H9 (cell line): ENCODE results near the gene SDK2. TPM values are rescaled to one million over a fixed set of nuclear protein-coding genes. Genes with fewer than 3 reads are reported as not detected.
A peak's percentile ranks its signal among the peaks of the same experiment; 100 is the strongest.

Source experiments
- DNase-seq: peaks from one replicate; pipeline ENCODE4 v3.0.0-alpha.2; 2017
- H2AFZ ChIP-seq: one replicate; pipeline ENCODE4 v1.6.1; 2013; ENCODE audit warnings: mild to moderate bottlenecking, low read length, control low read depth, moderate library complexity
- H2AK5ac ChIP-seq: 2 replicates; pipeline ENCODE4 v1.6.1; 2013; ENCODE audit warnings: low read length, control low read depth, mixed read lengths; ENCODE audit not compliant: insufficient read length
- H2BK120ac ChIP-seq: one replicate; pipeline ENCODE4 v1.6.1; 2013; ENCODE audit warnings: low read depth, mild to moderate bottlenecking, low read length, control low read depth, inconsistent platforms; ENCODE audit not compliant: poor library complexity, severe bottlenecking
- H2BK12ac ChIP-seq: 2 replicates; pipeline ENCODE4 v1.6.1; 2013; ENCODE audit warnings: low read length, control low read depth, mixed read lengths, low read depth; ENCODE audit not compliant: insufficient read length
- H2BK15ac ChIP-seq: 2 replicates; pipeline ENCODE4 v1.6.1; 2013; ENCODE audit warnings: low read depth, low read length, control low read depth
- H2BK20ac ChIP-seq: one replicate; pipeline ENCODE4 v1.6.1; 2013; ENCODE audit warnings: low read depth, mild to moderate bottlenecking, low read length, control low read depth, inconsistent platforms; ENCODE audit not compliant: poor library complexity, severe bottlenecking
- H2BK5ac ChIP-seq: 2 replicates; pipeline ENCODE4 v1.6.1; 2013; ENCODE audit warnings: low read length, control low read depth, mixed read lengths; ENCODE audit not compliant: insufficient read length
- H3K14ac ChIP-seq: 2 replicates; pipeline ENCODE4 v1.6.1; 2013; ENCODE audit warnings: low read length, control low read depth; ENCODE audit not compliant: insufficient read depth
- H3K18ac ChIP-seq: 2 replicates; pipeline ENCODE4 v1.6.1; 2013; ENCODE audit warnings: low read depth, mild to moderate bottlenecking, mixed read lengths, low read length, control low read depth; ENCODE audit not compliant: insufficient read length
- H3K23ac ChIP-seq: 2 replicates; pipeline ENCODE4 v1.6.1; 2013; ENCODE audit warnings: low read length, control low read depth, mixed read lengths, low read depth; ENCODE audit not compliant: insufficient read length
- H3K23me2 ChIP-seq: 2 replicates; pipeline ENCODE4 v1.6.1; 2013; ENCODE audit warnings: low read depth, mild to moderate bottlenecking, mixed read lengths, low read length, control low read depth; ENCODE audit not compliant: insufficient read length, poor library complexity, severe bottlenecking
- H3K27ac ChIP-seq: 2 replicates; pipeline ENCODE4 v1.5.1; 2013; ENCODE audit warnings: low read length, control low read depth, mixed read lengths, low read depth; ENCODE audit not compliant: insufficient read length
- H3K27me3 ChIP-seq: 2 replicates; pipeline ENCODE4 v1.6.1; 2013; ENCODE audit warnings: low read length, control low read depth, inconsistent platforms; ENCODE audit not compliant: insufficient read depth
- H3K4ac ChIP-seq: 2 replicates; pipeline ENCODE4 v1.6.1; 2013; ENCODE audit warnings: low read depth, mild to moderate bottlenecking, control low read depth, inconsistent platforms, low read length, moderate library complexity
- H3K4me1 ChIP-seq: 2 replicates; pipeline ENCODE4 v1.6.1; 2013; ENCODE audit warnings: low read length, control low read depth, inconsistent platforms; ENCODE audit not compliant: insufficient read depth
- H3K4me2 ChIP-seq: 2 replicates; pipeline ENCODE4 v1.6.1; 2013; ENCODE audit warnings: low read length, control low read depth, mixed read lengths; ENCODE audit not compliant: insufficient read length, insufficient read depth
- H3K56ac ChIP-seq: 2 replicates; pipeline ENCODE4 v1.6.1; 2013; ENCODE audit warnings: low read depth, mild to moderate bottlenecking, mixed read lengths, low read length, control low read depth; ENCODE audit not compliant: insufficient read length
- H3K79me1 ChIP-seq: 2 replicates; pipeline ENCODE4 v1.6.1; 2013; ENCODE audit warnings: low read depth, mild to moderate bottlenecking, moderate library complexity, low read length, control low read depth, inconsistent platforms; ENCODE audit not compliant: insufficient read depth, poor library complexity, severe bottlenecking
- H3K79me2 ChIP-seq: 2 replicates; pipeline ENCODE4 v1.6.1; 2013; ENCODE audit warnings: low read length, control low read depth, inconsistent platforms; ENCODE audit not compliant: insufficient read depth
- H3K9ac ChIP-seq: 2 replicates; pipeline ENCODE4 v1.6.1; 2013; ENCODE audit warnings: low read length, control low read depth, mixed read lengths; ENCODE audit not compliant: insufficient read length; ENCODE audit errors: extremely low read depth
- H3K9me3 ChIP-seq: one replicate; pipeline ENCODE4 v1.6.1; 2013; ENCODE audit warnings: low read depth, low read length, inconsistent platforms; ENCODE audit not compliant: control insufficient read depth
- H3T11ph ChIP-seq: one replicate; pipeline ENCODE4 v1.6.1; 2013; ENCODE audit warnings: mild to moderate bottlenecking, low read length, control low read depth, inconsistent platforms
- H4K20me1 ChIP-seq: one replicate; pipeline ENCODE4 v1.6.1; 2013; ENCODE audit not compliant: control insufficient read depth, insufficient read length, insufficient read depth
- H4K5ac ChIP-seq: 2 replicates; pipeline ENCODE4 v1.6.1; 2013; ENCODE audit warnings: low read depth, mild to moderate bottlenecking, mixed read lengths, low read length, control low read depth; ENCODE audit not compliant: insufficient read length
- H4K8ac ChIP-seq: replicated peaks from 2 replicates; pipeline ENCODE4 v1.6.1; 2013; ENCODE audit warnings: low read length, control low read depth, mixed read lengths, low read depth; ENCODE audit not compliant: insufficient read length
- H4K91ac ChIP-seq: 2 replicates; pipeline ENCODE4 v1.6.1; 2013; ENCODE audit warnings: low read depth, mild to moderate bottlenecking, moderate library complexity, mixed read lengths, low read length, control low read depth; ENCODE audit not compliant: insufficient read length
- H3K27ac Mint-ChIP-seq, 3 experiments: 2 replicates in 2 of 3; 3 replicates in 1 of 3; pipeline ENCODE4 v1.8.0; 2020 to 2021; ENCODE audit warnings: mixed read lengths in 3 of 3, mild to moderate bottlenecking in 1 of 3, moderate library complexity in 1 of 3
- H3K27me3 Mint-ChIP-seq: 2 replicates; pipeline ENCODE4 v1.8.0; 2021; ENCODE audit warnings: low read depth, mild to moderate bottlenecking, moderate library complexity, mixed read lengths
- H3K36me3 Mint-ChIP-seq, 3 experiments: 2 replicates in 2 of 3; 3 replicates in 1 of 3; pipeline ENCODE4 v1.8.0; 2020 to 2021; ENCODE audit warnings: low read depth in 3 of 3, mixed read lengths in 3 of 3; ENCODE audit not compliant: insufficient read depth in 1 of 3
- H3K4me1 Mint-ChIP-seq, 2 experiments: 2 replicates each; pipeline ENCODE4 v1.8.0; 2020; ENCODE audit warnings: mixed read lengths in 2 of 2
- H3K4me3 Mint-ChIP-seq, 2 experiments: 2 replicates in 1 of 2; 3 replicates in 1 of 2; pipeline ENCODE4 v1.8.0; 2020 to 2021; ENCODE audit warnings: mild to moderate bottlenecking in 2 of 2, mixed read lengths in 2 of 2, moderate library complexity in 1 of 2
- H3K9me3 Mint-ChIP-seq, 2 experiments: 2 replicates in 1 of 2; 3 replicates in 1 of 2; pipeline ENCODE4 v1.8.0; 2020; ENCODE audit warnings: mild to moderate bottlenecking in 2 of 2, mixed read lengths in 2 of 2, moderate library complexity in 1 of 2
- WGBS: extraction: QIAGEN DNeasy Blood & Tissue Kit; methylation state at CpG from one replicate; pipeline ENCODE4 v1.1.7; 2013; ENCODE audit warnings: missing lambda C conversion rate, low lambda C conversion rate, mixed read lengths; ENCODE audit not compliant: insufficient read length; ENCODE audit errors: extremely low coverage; 5-methylcytosine and 5-hydroxymethylcytosine counted together
- total RNA-seq: library from RNA; stranded (reverse); gene quantifications from 2 replicates; pipeline ENCODE4 v1.2.1, GENCODE V29; 2021
- TF ChIP-seq, protein P1 (sequence below): fragments of 200-600 bp; sonication (generic); conservative IDR thresholded peaks from 3 replicates; pipeline ENCODE4 v1.8.0; 2021; ENCODE audit warnings: antibody characterized with exemption, mild to moderate bottlenecking

Gene SDK2
- total RNA-seq, 1 experiment from 2014 or later = 9.1 TPM

- H3K27me3 Mint-ChIP-seq = no peaks in the 10 kb centered on the region; the same call in none of the 2 replicates
- no peak overlapping the region for H2BK5ac ChIP-seq
- no peak overlapping the region for H2BK12ac ChIP-seq
- H3K9me3 Mint-ChIP-seq = no peaks in the 10 kb centered on the region
- H3K14ac ChIP-seq = no peak overlapping the region; the same call in 1 of the 2 replicates
- no peak overlapping the region for H3K9ac ChIP-seq
- no peak overlapping the region for H3K4me2 ChIP-seq
- H2AFZ ChIP-seq = no peak overlapping the region
- peak overlapping the region in 1 of 3 experiments; percentile 31; a peak in 1 of 7 replicates for H3K27ac Mint-ChIP-seq
- H3K79me1 ChIP-seq = no peaks in the 10 kb centered on the region
- no peak overlapping the region for H3T11ph ChIP-seq
- no peak for DNase-seq
- H2BK20ac ChIP-seq = no peak overlapping the region
- H3K27ac ChIP-seq = no peak overlapping the region
- no peaks in the 10 kb centered on the region for H3K4me1 ChIP-seq
- no peaks in the 10 kb centered on the region for H3K23me2 ChIP-seq
- H4K5ac ChIP-seq = no peak overlapping the region
- peaks cover 19 to 25% of the 10 kb centered on the region in 2 experiments for H3K4me1 Mint-ChIP-seq
- no peak overlapping the region; a peak in 1 of 5 replicates for H3K4me3 Mint-ChIP-seq
- no peaks in the 10 kb centered on the region for H3K79me2 ChIP-seq
- no peak overlapping the region; the same call in 1 of the 2 replicates for H2BK15ac ChIP-seq
- TF ChIP-seq, protein P1, sequence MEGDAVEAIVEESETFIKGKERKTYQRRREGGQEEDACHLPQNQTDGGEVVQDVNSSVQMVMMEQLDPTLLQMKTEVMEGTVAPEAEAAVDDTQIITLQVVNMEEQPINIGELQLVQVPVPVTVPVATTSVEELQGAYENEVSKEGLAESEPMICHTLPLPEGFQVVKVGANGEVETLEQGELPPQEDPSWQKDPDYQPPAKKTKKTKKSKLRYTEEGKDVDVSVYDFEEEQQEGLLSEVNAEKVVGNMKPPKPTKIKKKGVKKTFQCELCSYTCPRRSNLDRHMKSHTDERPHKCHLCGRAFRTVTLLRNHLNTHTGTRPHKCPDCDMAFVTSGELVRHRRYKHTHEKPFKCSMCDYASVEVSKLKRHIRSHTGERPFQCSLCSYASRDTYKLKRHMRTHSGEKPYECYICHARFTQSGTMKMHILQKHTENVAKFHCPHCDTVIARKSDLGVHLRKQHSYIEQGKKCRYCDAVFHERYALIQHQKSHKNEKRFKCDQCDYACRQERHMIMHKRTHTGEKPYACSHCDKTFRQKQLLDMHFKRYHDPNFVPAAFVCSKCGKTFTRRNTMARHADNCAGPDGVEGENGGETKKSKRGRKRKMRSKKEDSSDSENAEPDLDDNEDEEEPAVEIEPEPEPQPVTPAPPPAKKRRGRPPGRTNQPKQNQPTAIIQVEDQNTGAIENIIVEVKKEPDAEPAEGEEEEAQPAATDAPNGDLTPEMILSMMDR = no peak
- H3K4ac ChIP-seq = no peak overlapping the region
- no peak overlapping the region for H3K56ac ChIP-seq
- no peak overlapping the region for H3K18ac ChIP-seq
- H4K8ac ChIP-seq = no peak overlapping the region
- no peaks in the 10 kb centered on the region for H4K20me1 ChIP-seq
- H2AK5ac ChIP-seq = no peak overlapping the region
- no peaks in the 10 kb centered on the region for H3K36me3 Mint-ChIP-seq
- H4K91ac ChIP-seq = no peak overlapping the region
- H3K27me3 ChIP-seq = no peaks in the 10 kb centered on the region
- no CpG with 5 or more reads among the region's 7 CpGs for WGBS
- no peaks in the 10 kb centered on the region for H3K9me3 ChIP-seq
- no peak overlapping the region for H3K23ac ChIP-seq
- no peak overlapping the region for H2BK120ac ChIP-seq
These were observed 62.9 kb downstream of the SDK2 start for GRCh38 chr17:73581379-73581778.
